ENCODE results near the gene FOXP4.

The FOXP4 gene

DNA sequence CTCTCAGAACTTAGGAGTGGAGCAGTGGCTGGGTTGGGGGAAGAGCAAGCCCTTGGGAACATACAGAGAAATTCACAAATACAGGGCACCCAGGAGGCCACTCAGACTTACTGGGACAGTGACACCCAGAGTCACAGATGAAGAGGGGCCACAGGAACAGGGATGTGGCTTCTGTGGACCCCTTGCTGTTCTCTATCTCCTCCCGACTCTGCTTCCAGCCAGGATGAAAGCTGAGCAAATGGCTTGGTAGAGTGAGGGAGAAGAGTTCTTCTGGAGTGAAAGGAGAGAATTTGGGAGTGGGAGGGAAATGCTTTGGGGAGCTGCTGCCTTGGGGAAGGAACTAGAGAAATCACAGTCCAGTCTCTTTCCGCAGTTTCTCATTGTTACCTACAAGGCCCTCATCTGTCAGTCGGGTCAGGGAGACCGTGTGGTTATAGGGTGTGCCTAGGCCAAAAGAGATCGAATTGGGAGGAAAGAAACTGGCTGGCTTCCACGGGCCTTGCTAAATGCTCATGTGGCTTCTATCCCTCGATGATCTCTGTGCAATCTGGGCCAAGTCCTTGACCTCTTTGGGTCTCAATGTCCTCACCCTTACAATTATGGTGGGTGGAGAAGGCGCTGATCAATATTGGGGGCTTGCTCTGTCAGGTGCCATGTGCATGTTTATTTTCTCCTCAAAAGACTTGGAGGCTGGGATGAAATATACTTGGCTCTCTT, 17.0 kb downstream of the FOXP4 start:
- no peak for DNase-seq (ENCODE audit: low read depth in 2 of 2)

DNA sequence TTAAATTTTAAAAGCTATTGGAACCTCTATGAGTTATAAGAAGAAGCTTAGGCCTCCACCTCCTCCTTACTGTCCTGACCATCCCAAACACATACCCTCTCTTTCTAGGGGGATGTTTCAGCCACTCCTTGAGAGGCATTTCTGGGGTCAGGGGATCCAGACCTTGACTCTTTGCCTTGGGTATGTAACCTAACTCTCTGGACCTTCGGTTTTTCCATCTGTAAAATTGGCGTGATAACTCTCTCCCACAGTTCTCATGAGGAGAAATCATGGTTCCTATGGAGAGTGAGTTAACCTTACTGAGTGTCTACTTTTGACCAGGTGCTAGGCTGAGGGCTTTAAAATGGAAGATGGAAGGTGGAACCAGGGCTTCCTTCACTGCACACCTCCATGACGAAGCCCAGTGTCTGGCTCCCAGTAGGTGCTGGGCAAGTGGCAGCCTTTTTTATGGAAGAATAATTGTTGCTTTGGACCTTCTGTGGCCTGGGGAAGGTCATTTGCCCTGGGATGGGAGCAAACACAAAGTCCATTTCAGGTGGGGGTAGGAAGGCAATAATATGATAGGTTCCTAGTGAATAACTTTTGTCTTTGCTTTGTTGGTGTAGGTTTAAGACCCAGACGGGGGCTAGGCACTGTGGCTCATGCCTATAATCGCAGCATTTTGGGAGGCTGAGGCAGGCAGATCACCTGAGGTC, 18.4 kb downstream of the FOXP4 start:
- no peak for DNase-seq (ENCODE audit: low read depth in 2 of 2)

- no peak for DNase-seq (ENCODE audit: low read depth in 2 of 2)
Observed at GRCh38 chr6:41565701-41566100, 19.5 kb downstream of the FOXP4 start.

DNA sequence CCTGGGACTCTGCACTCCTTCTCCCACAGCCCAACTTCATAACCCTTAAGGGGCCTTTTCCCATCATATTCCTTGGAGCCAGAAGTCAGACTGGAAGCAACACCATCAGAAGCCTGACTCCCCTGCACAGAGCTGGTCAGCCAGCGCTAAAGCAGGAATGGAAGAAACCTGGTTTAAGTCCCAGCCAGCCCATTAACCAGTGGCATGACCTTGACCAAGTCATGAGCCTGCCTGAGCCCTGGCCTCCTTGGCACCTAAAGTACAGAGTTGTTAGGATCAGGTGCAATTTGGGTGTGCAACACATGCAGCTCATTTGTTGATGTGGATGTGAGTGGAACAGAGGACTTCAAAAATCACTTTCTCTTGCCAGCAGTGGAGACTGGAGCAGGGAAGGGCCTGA, 20.8 kb downstream of the FOXP4 start:
- DNase-seq (ENCODE audit: low read depth in 2 of 2): no peak

DNA sequence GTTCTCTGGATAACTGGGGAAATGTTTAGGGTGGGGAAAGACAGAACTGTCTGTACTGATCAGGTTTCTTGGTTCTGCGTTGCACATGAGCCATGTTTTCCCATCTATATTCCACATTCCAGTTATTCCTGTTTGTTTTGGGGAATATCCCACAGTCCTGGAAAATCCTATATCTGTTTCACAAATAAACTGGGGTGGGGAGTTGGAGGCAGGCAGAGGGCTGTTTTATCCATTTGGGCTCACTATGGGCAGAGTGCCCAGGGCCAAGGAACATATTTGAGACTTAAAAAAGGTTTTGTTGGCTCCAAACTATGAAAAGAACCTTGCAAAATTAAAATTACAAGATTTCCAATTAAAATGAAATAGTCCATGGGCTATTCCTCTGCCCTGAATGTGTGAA, 21.5 kb downstream of the FOXP4 start:
- DNase-seq (ENCODE audit: low read depth in 2 of 2): no peak

DNA sequence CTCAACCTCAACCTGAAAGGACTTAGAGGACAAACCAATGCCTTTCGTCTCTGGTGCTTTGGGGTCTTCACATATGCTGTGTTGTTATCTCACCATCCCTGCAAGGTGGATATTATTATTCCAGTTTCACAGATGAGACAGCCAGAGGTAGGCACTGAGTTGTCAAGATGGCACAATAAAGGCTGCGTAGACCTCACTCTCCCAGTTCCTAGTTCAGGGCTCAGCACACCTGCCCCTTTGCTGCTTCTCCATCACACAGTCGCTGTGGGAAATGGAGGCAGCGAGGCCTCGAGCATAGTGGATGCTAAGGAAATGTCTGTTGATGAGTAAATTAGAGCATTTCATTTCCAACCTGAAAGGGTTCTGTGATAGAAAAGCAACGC, 22.0 kb downstream of the FOXP4 start:
- DNase-seq (ENCODE audit: low read depth in 2 of 2): no peak

GRCh38 chr6:41568585-41569384, 22.6 kb downstream of the FOXP4 start:
- DNase-seq (ENCODE audit: low read depth in 2 of 2): no peak

DNA sequence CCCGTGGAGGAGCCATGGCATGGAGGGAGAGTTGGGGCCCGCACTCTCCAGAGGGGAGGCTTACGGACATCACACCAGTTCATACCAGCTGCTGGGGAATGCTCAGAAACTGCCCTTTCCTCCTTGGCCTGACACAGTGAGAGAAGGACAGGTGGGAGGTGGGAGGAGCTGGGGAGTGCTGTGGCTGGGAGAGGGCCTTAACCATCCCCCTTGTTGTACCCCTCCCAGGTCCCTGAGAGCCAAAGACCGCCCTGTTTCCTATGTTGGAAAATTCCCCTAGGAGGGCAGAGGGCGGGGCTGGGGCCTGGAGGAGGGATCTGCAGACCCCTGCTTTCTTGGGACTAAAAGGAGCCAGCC, 24.1 kb downstream of the FOXP4 start:
- no peak for DNase-seq (ENCODE audit: low read depth in 2 of 2)

GRCh38 chr6:41571021-41571780, 25.0 kb downstream of the FOXP4 start:
- no peak for DNase-seq (ENCODE audit: low read depth in 2 of 2)

DNA sequence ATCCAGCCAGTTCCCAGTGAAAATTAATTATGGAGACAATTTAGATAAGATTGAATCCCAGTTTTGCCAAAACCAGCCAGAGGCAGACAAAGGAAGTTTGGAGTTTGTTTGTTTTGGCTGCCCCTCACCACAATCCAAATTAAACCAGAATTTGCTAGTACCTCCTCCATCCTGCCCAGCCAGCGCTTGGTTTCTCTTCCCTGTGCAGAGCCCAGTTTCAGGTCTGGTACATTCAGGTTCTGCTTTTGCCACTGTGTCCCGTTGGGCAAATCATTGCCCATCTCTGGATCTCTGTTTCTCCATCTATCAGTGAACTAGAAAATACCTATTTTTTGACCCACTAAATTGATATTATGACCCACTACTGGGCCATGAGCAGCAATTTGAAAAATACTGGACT, 26.4 kb downstream of the FOXP4 start:
- DNase-seq (ENCODE audit: low read depth in 2 of 2): no peak

GRCh38 chr6:41573276-41573675, 27.1 kb downstream of the FOXP4 start:
- DNase-seq (ENCODE audit: low read depth in 2 of 2): no peak

- DNase-seq (ENCODE audit: low read depth in 2 of 2): no peak
Observed at GRCh38 chr6:41573985-41574384, 27.8 kb downstream of the FOXP4 start.

DNA sequence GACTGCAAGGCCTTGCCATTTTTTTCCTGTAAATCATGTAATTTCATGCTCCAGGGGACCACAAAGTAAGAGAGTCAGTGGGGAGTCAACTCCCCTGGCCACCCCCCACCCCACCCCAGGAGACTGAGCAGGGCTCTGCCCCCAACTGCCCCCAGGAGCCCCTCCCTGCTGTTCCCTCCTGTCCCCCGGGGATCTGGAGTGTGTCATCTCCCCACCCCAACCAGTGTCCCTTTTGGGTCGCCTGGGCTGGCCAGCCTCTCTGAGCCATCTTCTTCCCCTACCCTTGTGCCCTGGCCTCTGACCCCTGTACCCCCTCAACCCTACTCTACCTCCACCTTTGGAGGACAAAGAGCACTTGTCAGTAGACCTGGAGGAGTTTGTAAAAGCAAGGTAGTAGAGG, 29.4 kb downstream of the FOXP4 start:
- no peak for DNase-seq (ENCODE audit: low read depth in 2 of 2)

DNA sequence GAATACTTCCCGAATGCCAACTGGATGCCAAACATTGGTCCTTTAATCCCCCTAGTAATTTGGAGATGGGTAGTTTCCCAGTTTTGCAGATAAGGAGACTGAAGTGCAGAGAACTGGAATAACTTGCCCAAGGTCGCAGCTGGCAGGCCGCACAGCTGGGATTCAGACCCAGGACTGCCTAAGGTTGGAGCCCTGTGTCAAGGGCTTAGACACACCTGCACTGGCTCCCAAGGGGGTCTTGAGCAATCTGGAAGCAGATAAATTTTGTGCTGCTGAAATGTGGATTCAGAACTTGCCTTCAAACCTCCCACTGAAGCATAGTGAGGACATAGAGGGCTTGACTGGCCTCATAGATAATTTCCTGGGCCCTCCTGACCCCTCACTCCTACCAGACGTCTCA, 30.5 kb downstream of the FOXP4 start:
- DNase-seq (ENCODE audit: low read depth in 2 of 2): no peak

- DNase-seq (ENCODE audit: low read depth in 2 of 2): no peak
Observed at GRCh38 chr6:41577356-41578216, 31.4 kb downstream of the FOXP4 start.

DNA sequence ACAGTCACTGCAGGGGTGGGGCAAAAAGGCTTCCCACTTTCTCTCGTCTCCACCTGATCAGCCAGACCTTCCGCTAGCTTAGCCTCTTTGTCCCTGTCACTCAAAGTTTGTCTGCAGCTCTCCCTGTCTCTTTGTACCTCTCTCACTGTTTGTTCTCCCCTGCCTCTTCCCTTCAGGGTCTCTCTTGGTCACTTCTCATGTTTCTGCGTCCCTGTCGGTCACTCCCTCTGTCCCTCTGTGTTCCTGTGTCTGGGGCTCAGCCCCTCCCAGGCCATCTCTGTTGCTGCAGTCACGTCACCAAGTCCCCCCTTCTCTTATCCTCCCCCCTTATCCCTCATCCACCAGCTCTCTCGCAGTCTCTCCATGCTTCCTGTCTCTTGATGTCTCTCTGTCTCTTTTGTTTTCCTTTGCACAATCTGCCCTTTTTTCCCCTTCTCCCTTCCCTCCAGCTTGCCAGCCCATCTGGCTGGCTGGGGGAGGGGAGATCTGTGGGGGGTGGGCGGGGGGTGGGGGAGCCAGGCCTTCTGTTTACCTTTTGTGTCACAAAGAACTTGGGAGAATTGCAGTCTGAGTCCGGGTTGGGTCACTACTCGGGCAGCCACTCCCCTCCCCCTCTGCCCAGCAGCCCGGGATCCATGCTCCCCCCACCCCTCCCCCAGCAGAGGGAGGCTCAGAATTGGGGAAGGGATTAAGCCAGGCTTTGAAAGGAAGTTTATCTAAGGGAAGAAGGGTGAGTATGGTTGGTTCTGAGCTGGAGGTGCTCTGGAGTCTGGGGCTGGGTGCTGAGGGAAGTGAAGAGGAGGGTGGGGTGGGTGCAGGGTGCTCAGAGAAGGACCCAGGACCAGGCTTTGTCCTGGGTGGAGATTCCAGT, 32.3 kb downstream of the FOXP4 start:
- no peak for DNase-seq (ENCODE audit: low read depth in 2 of 2)

DNA sequence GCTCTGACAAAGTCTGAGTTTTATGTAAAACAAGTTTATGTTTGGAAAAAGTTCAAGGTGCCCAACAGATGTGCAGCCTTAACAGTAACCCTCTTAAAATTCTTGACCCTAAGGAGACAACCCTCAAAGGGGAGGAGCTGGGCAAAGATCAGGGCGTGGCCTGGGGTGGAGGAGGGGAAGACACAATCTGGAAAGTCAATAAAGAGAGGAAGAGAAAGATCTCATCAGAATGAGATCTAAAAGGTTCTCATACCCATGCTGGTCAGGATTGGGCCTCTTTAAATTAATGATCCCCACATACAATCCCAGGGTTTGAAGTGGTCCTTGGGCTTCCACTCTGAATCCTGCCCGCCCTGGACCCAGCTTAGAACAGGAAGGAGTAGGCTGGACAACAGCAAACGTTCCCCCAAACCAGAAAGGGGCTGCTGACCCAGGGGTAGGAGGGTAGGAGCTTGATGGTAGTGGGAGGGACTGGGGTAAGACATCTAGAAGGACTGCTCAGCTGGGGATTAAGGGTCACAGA, 33.0 kb downstream of the FOXP4 start:
- DNase-seq (ENCODE audit: low read depth in 2 of 2): no peak

GRCh38 chr6:41580690-41581089, 34.5 kb downstream of the FOXP4 start:
- DNase-seq (ENCODE audit: low read depth in 2 of 2): no peak

GRCh38 chr6:41581381-41581991, 35.3 kb downstream of the FOXP4 start:
- no peak for DNase-seq (ENCODE audit: low read depth in 2 of 2)

DNA sequence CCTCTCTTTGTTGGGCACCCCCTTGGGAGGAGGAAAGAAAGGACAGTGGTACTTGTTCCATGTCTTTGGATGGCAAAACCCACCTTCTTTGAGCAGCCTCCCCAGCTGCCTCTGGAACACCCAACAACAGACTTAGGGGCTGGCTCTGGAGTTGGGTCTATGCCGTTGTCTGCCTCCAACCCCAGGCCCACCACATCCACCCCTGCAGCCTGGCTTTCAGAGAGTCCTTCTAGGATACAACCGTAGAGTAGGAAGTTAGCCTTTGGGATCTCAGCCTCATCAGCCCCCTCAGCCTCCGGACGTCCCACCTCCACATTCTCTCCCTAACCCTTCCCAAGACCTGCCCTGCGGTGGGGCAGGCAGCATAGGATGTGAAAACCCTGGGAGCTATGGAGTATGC, 36.4 kb downstream of the FOXP4 start:
- no peak for DNase-seq (ENCODE audit: low read depth in 2 of 2)

Data from fibroblast of skin of left biceps (primary cell).